ENCODE data around the gene CFAP221.

GRCh38 chr2:119599384-119599783 lies 55.1 kb downstream of the CFAP221 start:
- TF ChIP-seq CTCF (IDR thresholded peaks at IDR 0.05; ENCODE audit: insufficient read depth, low read depth, low read length): no peak
- TF ChIP-seq EZH2 (IDR thresholded peaks at IDR 0.05; ENCODE audit: insufficient read depth, low read length): no peak

Measured in astrocyte (in vitro differentiated cells and primary cell).